Subcutaneous abdominal adipose tissue (tissue), 5 donors: Measurements from ENCODE around the gene GJB4.

Experiments
- H3K27ac ChIP-seq: one replicate; pipeline ENCODE4 v1.7.0; 2013; ENCODE audit warnings: low read depth, mild to moderate bottlenecking, inconsistent platforms, low read length, moderate library complexity
- H3K27me3 ChIP-seq, 5 donors: one replicate each; pipeline ENCODE4 v1.7.0; 2013; ENCODE audit warnings: low read length in 5 of 5, inconsistent platforms in 1 of 5; ENCODE audit not compliant: control insufficient read depth in 5 of 5, insufficient read depth in 4 of 5
- H3K36me3 ChIP-seq, 5 donors: one replicate each; pipeline ENCODE4 v1.7.0; 2013; ENCODE audit warnings: low read length in 5 of 5; ENCODE audit not compliant: control insufficient read depth in 5 of 5, insufficient read depth in 5 of 5
- H3K4me1 ChIP-seq, 5 donors: one replicate each; pipeline ENCODE4 v1.7.0; 2013; ENCODE audit warnings: low read length in 5 of 5, mild to moderate bottlenecking in 3 of 5, moderate library complexity in 1 of 5; ENCODE audit not compliant: control insufficient read depth in 5 of 5, insufficient read depth in 5 of 5
- H3K4me3 ChIP-seq, 5 donors: one replicate each; pipeline ENCODE4 v1.7.0; 2013; ENCODE audit warnings: low read length in 5 of 5, low read depth in 1 of 5
- H3K9ac ChIP-seq, 5 donors: one replicate each; pipeline ENCODE4 v1.7.0; 2013; ENCODE audit warnings: low read length in 5 of 5, mild to moderate bottlenecking in 4 of 5, moderate library complexity in 3 of 5
- H3K9me3 ChIP-seq, 5 donors: one replicate each; pipeline ENCODE4 v1.7.0; 2013; ENCODE audit warnings: low read length in 5 of 5; ENCODE audit not compliant: control insufficient read depth in 5 of 5
- donor health status: healthy.
- donor health status: healthy.
- donor health status: healthy.
- donor health status: healthy.
- donor health status: healthy.

GJB4 gene

GRCh38 chr1:34774957-34775356 is 15.4 kb downstream of the GJB4 start:
- H3K4me3 ChIP-seq = no peak overlapping the region
- H3K9me3 ChIP-seq = no peaks in the 10 kb centered on the region
- H3K27me3 ChIP-seq = peaks cover 8 to 29% (median 17%) of the 10 kb centered on the region in 5 donors
- H3K4me1 ChIP-seq = no peaks in the 10 kb centered on the region
- no peaks in the 10 kb centered on the region for H3K36me3 ChIP-seq
- no peak overlapping the region for H3K9ac ChIP-seq
- no peak overlapping the region for H3K27ac ChIP-seq

- no peaks in the 10 kb centered on the region for H3K36me3 ChIP-seq
- H3K27ac ChIP-seq = no peak overlapping the region
- H3K4me1 ChIP-seq = peaks cover 0 to 12% (median 10%) of the 10 kb centered on the region in 5 donors
- no peaks in the 10 kb centered on the region for H3K9me3 ChIP-seq
- H3K9ac ChIP-seq = no peak overlapping the region
- H3K27me3 ChIP-seq = peaks cover 25 to 45% (median 32%) of the 10 kb centered on the region in 5 donors
- no peak overlapping the region for H3K4me3 ChIP-seq
Measured at GRCh38 chr1:34776911-34777310, 17.4 kb downstream of the GJB4 start.

- Histone ChIP-seq H3K27me3 (peaks cover 28 to 50% (median 40%) of the 10 kb centered on the region in 5 donors), H3K36me3 (no peaks in the 10 kb centered on the region), H3K27ac (no peak overlapping the region)
Measured at GRCh38 chr1:34777519-34778321, 18.2 kb downstream of the GJB4 start.

GRCh38 chr1:34778381-34778780 is 18.8 kb downstream of the GJB4 start:
- Histone ChIP-seq H3K4me3 (no peak overlapping the region), H3K27me3 (peaks cover 28 to 51% (median 43%) of the 10 kb centered on the region in 5 donors), H3K9ac (no peak overlapping the region), H3K27ac (no peak overlapping the region), H3K4me1 (peaks cover 0 to 14% (median 10%) of the 10 kb centered on the region in 5 donors), H3K9me3 (no peaks in the 10 kb centered on the region), H3K36me3 (no peaks in the 10 kb centered on the region)

More at GRCh38 chr1:34777519-34778321, 18.2 kb downstream of the GJB4 start:
- Histone ChIP-seq H3K4me3 (no peak overlapping the region), H3K4me1 (peaks cover 0 to 14% (median 10%) of the 10 kb centered on the region in 5 donors), H3K9ac (no peak overlapping the region), H3K9me3 (no peaks in the 10 kb centered on the region)

GRCh38 chr1:34779005-34779404 is 19.5 kb downstream of the GJB4 start:
- Histone ChIP-seq H3K9me3 (no peaks in the 10 kb centered on the region), H3K36me3 (no peaks in the 10 kb centered on the region), H3K9ac (no peak overlapping the region), H3K4me1 (peaks cover 0 to 14% (median 10%) of the 10 kb centered on the region in 5 donors), H3K4me3 (no peak overlapping the region), H3K27me3 (peaks cover 31 to 53% (median 44%) of the 10 kb centered on the region in 5 donors), H3K27ac (no peak overlapping the region)

GRCh38 chr1:34779526-34779925 is 20.0 kb downstream of the GJB4 start:
- Histone ChIP-seq H3K9ac (no peak overlapping the region), H3K4me3 (no peak overlapping the region), H3K36me3 (no peaks in the 10 kb centered on the region), H3K27me3 (peaks cover 31 to 53% (median 44%) of the 10 kb centered on the region in 5 donors), H3K9me3 (no peaks in the 10 kb centered on the region), H3K27ac (no peak overlapping the region), H3K4me1 (peaks cover 0 to 14% (median 10%) of the 10 kb centered on the region in 5 donors)

GRCh38 chr1:34779962-34780361 is 20.4 kb downstream of the GJB4 start:
- Histone ChIP-seq H3K4me1 (peaks cover 0 to 14% (median 10%) of the 10 kb centered on the region in 5 donors), H3K9ac (no peak overlapping the region), H3K4me3 (no peak overlapping the region), H3K9me3 (no peaks in the 10 kb centered on the region), H3K36me3 (no peaks in the 10 kb centered on the region), H3K27me3 (peaks cover 31 to 53% (median 44%) of the 10 kb centered on the region in 5 donors), H3K27ac (no peak overlapping the region)

GRCh38 chr1:34780528-34780927 is 21.0 kb downstream of the GJB4 start:
- no peaks in the 10 kb centered on the region for H3K9me3 ChIP-seq

GRCh38 chr1:34781071-34781843 is 21.7 kb downstream of the GJB4 start, which contains the start of gene GJB3:
Gene GJB3 (plus strand): TSS chr1:34781214. CDS start chr1:34784763, 3,549 bp downstream.
- Histone ChIP-seq H3K27me3 (peaks cover 31 to 53% (median 44%) of the 10 kb centered on the region in 5 donors), H3K9ac (no peak within 1 kb of the TSS), H3K36me3 (no peaks in the 10 kb centered on the region), H3K9me3 (no peaks in the 10 kb centered on the region), H3K4me1 (peaks cover 0 to 15% (median 10%) of the 10 kb centered on the region in 5 donors), H3K27ac (no peak within 1 kb of the TSS), H3K4me3 (peak within 1 kb of the TSS in 3 of 5 donors; percentile 36 to 49 (median 42))

More at GRCh38 chr1:34780528-34780927, 21.0 kb downstream of the GJB4 start:
- no peak overlapping the region for H3K4me3 ChIP-seq
- H3K27ac ChIP-seq = no peak overlapping the region
- H3K36me3 ChIP-seq = no peaks in the 10 kb centered on the region
- H3K4me1 ChIP-seq = peaks cover 0 to 14% (median 10%) of the 10 kb centered on the region in 5 donors
- H3K27me3 ChIP-seq = peaks cover 31 to 53% (median 44%) of the 10 kb centered on the region in 5 donors
- no peak overlapping the region for H3K9ac ChIP-seq
